HUES64 (cell line): ENCODE data around the gene LSM10.

Experiments used
- H3K27ac ChIP-seq: 2 replicates; pipeline ENCODE4 v1.7.0; 2013; ENCODE audit warnings: low read depth, low read length, inconsistent platforms
- H3K27me3 ChIP-seq: 2 replicates; pipeline ENCODE4 v1.6.1; 2013; ENCODE audit warnings: mild to moderate bottlenecking, low read length; ENCODE audit not compliant: insufficient read depth
- H3K36me3 ChIP-seq: 2 replicates; pipeline ENCODE4 v1.6.1; 2013; ENCODE audit warnings: mild to moderate bottlenecking, low read length; ENCODE audit not compliant: insufficient read depth
- H3K4me1 ChIP-seq: 2 replicates; pipeline ENCODE4 v1.6.1; 2013; ENCODE audit warnings: mild to moderate bottlenecking, low read length, moderate library complexity; ENCODE audit not compliant: insufficient read depth
- H3K4me3 ChIP-seq: 2 replicates; pipeline ENCODE4 v1.5.1; 2013; ENCODE audit warnings: mild to moderate bottlenecking, low read length, moderate library complexity
- H3K9ac ChIP-seq: 2 replicates; pipeline ENCODE4 v1.6.1; 2013; ENCODE audit warnings: mild to moderate bottlenecking, low read depth, low read length
- H3K9me3 ChIP-seq: 2 replicates; pipeline ENCODE4 v1.6.1; 2013; ENCODE audit warnings: low read depth, low read length; ENCODE audit not compliant: insufficient read depth
- WGBS: fragments of 150-250, 120-280 bp; methylation state at CpG from one replicate; pipeline ENCODE4 v1.1.7; 2013; ENCODE audit warnings: missing lambda C conversion rate; 5-methylcytosine and 5-hydroxymethylcytosine counted together

LSM10 gene

DNA sequence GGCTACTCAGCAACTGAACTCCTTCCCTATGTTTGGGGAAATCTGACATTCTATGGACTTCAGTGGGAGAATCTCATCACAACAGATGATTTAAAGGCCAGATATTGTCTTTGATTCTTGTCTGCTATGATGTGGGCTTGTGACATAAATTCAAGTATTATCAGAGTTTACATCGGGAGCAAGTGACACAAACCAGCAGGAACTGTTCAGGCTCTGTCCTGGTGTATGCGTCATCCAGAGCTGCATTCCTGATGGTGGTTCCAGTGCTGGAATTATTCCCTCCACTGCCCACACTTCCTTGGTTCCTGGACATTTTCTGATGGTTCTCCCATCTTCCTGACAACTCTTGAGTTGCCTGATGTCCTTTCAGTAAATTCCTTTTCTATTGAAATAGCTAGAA, 10.8 kb upstream of the LSM10 start:
- Histone ChIP-seq H3K9ac (no peak overlapping the region), H3K4me1 (peaks cover 4% of the 10 kb centered on the region; the same call in 1 of the 2 replicates), H3K36me3 (no peaks in the 10 kb centered on the region), H3K9me3 (no peaks in the 10 kb centered on the region), H3K27me3 (no peaks in the 10 kb centered on the region), H3K27ac (no peak overlapping the region), H3K4me3 (no peak overlapping the region)
- WGBS: 93% methylated on average over 2 of the region's 2 CpGs

DNA sequence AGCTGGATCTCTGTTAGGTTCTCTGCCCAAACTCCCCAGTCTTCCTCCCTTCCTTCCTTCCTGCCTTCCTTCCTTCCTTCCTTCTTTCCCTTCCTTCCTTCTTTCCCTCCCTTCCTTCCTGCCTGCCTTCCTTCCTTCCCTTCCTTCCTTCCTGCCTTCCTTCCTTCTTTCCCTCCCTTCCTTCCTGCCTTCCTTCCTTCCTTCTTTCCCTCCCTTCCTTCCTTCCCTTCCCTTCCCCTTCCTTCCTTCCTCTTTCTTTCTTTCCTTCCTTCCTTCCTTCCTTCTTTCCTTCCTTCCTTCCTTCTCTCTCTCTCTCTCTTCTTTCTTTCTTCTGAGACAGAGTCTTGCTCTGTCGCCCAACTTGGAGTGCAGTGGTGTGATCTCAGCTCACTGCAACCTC, 8.7 kb upstream of the LSM10 start:
- no peaks in the 10 kb centered on the region for H3K36me3 ChIP-seq
- no peaks in the 10 kb centered on the region for H3K4me1 ChIP-seq
- WGBS: 92% methylated on average over 1 of the region's 1 CpG
- H3K4me3 ChIP-seq: no peak overlapping the region
- no peak overlapping the region for H3K9ac ChIP-seq
- H3K9me3 ChIP-seq: no peaks in the 10 kb centered on the region
- no peaks in the 10 kb centered on the region for H3K27me3 ChIP-seq
- no peak overlapping the region for H3K27ac ChIP-seq

DNA sequence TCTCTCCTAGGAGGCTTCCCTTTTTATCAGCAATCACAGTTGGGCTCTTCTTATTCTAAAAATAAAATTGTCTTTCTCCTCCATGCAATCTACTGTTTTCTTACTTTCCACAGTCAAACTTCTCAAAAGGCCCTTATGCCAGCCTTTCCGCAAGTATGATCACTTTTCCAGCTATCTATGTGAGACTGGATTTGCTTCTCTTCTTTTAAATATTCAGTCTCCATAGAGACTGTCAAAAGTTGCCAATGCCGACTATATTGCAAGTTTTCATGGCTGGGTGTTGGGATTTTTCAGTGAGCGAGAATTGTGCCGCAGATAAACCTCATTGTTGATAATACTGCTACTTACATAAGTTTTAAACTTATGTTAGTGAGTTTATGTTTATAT, 4.8 kb upstream of the LSM10 start:
- Histone ChIP-seq H3K4me1 (no peaks in the 10 kb centered on the region), H3K4me3 (no peak overlapping the region), H3K9me3 (no peaks in the 10 kb centered on the region), H3K36me3 (no peaks in the 10 kb centered on the region), H3K27me3 (no peaks in the 10 kb centered on the region), H3K9ac (no peak overlapping the region), H3K27ac (no peak overlapping the region)
- WGBS: 89% methylated on average over 4 of the region's 4 CpGs

DNA sequence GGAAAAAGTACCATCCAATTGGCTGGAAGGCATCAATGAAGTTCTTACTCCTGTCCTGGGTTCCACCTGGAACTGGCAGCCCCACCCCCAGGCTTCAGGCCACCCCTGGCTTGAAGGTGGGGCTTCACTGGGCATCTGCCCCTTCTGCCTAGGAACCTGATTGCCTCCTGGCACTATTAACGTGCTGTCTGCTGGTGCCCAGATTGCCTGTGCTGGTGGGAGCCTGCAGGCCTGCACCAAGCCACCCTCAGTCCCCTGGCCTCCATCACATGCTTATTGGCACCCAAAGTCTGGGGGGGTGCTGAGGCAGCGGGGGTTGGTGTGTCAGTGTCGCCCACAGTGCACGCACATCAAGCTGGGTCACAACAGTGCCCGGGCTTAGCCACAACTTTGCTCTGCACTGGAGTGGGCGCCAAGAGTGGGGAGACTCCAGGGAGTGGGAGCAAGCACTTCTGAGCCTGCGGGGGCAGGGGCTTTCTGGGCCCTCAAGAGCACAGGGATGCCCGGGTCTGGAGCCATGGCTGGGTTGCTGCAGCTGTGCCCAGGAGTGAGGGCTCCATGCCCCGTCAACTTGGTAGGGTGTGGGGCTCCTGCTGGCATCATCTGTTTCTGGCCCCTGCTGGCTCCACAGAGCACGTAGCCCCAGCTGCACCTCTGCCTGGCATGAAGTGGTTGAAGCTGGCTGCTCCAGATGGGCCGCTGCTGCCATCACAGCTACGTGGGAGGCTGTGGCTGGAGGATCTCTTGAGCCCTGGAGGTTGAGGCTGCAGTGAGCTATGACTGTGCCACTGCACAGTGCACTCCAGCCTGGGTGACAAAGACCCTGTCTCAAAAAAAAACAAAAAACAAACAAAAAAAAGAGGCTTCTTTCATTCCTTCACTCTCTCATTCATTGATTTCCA, 4.1 kb upstream of the LSM10 start:
- Histone ChIP-seq H3K9me3 (no peaks in the 10 kb centered on the region), H3K4me3 (peak overlapping the region; percentile 53; the same call in 1 of the 2 replicates), H3K9ac (no peak overlapping the region), H3K4me1 (no peaks in the 10 kb centered on the region), H3K36me3 (no peaks in the 10 kb centered on the region), H3K27me3 (no peaks in the 10 kb centered on the region), H3K27ac (no peak overlapping the region; the same call in 1 of the 2 replicates)
- 91% methylated on average over 12 of the region's 12 CpGs for WGBS

DNA sequence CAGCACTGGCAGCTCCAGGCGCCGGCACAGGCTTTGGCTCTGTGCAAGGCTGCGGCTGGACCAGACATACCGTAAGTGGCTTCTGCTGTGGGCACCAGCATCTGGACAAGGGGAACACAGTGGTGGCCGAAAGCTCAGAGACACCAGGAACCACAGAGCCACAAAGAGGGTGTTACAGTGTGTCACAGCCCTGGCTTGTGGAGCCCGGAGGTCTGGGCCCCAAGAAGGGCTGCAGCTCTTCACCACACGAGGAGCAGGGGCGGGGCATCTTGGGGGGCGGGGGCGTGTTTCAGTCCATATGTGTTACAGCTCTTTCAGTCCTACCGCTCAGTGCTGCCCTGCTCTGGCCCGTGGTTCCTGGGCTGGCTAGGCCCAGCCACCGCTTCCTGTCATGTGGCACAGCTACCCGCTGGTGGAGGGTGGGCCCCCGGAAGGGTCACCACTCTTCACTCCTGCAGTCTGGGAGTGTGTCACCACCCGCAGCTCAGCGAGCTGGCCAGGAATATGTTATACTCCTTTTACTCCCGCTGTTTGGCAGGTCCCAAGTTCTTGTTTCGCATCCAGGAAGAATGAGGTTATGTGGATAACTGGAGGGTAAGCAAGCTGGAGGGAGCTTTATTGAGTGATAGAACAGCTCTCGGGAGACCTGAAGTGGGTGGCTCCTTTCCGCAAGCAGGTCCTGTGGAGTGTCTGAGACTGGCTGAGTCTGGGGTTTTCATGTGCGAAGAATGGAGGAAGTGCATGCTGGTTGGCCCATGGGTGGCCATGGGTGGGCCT, 3.3 kb upstream of the LSM10 start:
- no peaks in the 10 kb centered on the region for H3K9me3 ChIP-seq
- H3K27me3 ChIP-seq: no peaks in the 10 kb centered on the region
- no peaks in the 10 kb centered on the region for H3K4me1 ChIP-seq
- peak overlapping the region; percentile 53 for H3K4me3 ChIP-seq
- no peaks in the 10 kb centered on the region for H3K36me3 ChIP-seq
- H3K9ac ChIP-seq: peak overlapping the region; percentile 49; the same call in 1 of the 2 replicates
- 75% methylated on average over 22 of the region's 22 CpGs for WGBS
- H3K27ac ChIP-seq: peak overlapping the region; percentile 81; the same call in 1 of the 2 replicates

DNA sequence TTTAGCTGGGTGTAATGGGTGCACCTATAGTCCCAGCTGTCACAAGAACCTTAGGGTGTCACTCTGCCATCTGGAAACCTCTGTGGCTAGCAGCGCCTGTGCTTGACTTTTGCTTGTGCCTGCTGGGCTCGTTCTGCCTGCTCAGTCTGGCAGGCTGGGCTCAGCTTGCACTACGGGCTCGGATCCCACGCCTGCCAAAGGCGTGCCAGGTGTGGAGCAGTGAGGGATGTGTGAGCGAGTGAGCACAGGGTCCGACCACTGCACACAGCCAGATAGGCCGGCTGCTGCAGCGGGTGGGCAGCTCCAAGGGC, 2.8 kb upstream of the LSM10 start:
- 89% methylated on average over 10 of the region's 10 CpGs for WGBS
- Histone ChIP-seq H3K4me3 (0 out of 2 replicates have a peak overlapping the region, but pooled peaks have one; percentile 29), H3K9ac (no peak overlapping the region; the same call in 1 of the 2 replicates), H3K9me3 (no peaks in the 10 kb centered on the region), H3K4me1 (no peaks in the 10 kb centered on the region), H3K27me3 (no peaks in the 10 kb centered on the region), H3K27ac (0 out of 2 replicates have a peak overlapping the region, but pooled peaks have one; percentile 18), H3K36me3 (no peaks in the 10 kb centered on the region)

DNA sequence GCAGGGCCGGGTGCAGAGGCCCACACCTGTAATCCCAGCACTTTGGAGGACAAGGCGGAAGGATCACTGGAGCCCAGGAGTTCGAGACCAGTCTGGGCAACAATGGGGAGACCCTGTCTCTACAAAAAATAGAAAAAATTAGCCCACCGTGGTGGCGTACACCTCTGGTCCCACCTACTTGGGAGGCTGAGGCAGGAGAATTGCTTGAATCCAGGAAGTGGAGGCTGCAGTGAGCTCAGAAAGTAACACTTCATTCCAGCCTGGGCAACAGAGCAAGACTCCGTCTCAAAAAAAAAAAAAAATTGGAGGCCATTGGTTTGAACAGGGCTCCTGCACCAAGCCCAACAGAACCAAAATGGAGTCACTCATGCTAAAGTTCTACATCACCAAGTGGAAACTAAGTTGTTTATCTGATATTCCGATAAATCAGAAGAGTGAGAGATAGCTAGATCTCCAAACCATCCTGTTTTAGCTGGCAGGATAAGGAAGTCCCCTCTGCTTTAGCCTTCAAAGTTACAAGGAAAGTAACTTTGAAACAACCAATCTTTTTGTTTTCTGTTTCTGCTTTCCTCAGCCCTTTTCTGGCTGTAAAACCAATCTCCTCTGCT, 766 bp upstream of the LSM10 start:
- Histone ChIP-seq H3K4me3 (peak overlapping the region; percentile 84), H3K36me3 (peaks cover 7% of the 10 kb centered on the region)
- WGBS: 92% methylated on average over 7 of the region's 7 CpGs

DNA sequence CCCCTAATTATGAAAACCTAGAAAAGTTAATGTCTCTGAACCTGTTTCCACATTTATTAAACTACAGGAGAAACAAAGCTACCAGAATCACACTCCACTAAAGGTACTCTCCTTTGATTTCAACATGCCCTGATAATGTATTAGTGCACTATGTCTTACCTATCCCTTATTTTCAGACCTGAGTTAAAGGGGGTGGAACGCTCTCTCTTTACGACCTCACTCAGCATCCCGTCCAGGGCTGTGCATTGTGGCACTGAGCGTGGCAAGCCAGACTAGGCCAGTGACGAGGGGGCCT, 678 bp downstream of the LSM10 start:
- Histone ChIP-seq H3K9me3 (no peaks in the 10 kb centered on the region), H3K4me1 (no peaks in the 10 kb centered on the region), H3K27me3 (no peaks in the 10 kb centered on the region), H3K36me3 (peaks cover 20% of the 10 kb centered on the region), H3K27ac (peak overlapping the region; percentile 79), H3K9ac (peak overlapping the region; percentile 80), H3K4me3 (peak overlapping the region; percentile 84)
- 22% methylated on average over 5 of the region's 5 CpGs for WGBS

More for the DNA sequence above, 766 bp upstream of the LSM10 start:
- Histone ChIP-seq H3K9ac (no peak overlapping the region), H3K9me3 (no peaks in the 10 kb centered on the region), H3K27me3 (no peaks in the 10 kb centered on the region), H3K4me1 (no peaks in the 10 kb centered on the region), H3K27ac (no peak overlapping the region)

DNA sequence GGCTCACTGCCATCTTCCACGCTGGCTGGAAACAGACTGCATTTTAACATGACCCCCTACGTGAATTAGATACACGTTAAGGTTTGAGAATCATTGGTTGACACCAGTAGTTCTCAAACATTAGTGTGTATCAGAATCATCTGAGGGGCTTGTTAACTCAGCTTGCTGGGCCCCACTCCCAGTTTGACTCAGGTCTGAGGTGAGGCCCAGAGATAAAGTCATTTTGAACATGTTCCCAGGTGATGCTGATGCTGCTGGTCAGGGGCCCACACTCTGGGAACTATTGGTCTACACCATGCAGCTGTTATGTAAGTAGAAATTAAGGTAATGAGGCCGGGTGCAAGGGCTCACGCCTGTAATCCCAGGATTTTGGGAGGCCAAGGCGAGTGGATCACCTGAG, 1.3 kb downstream of the LSM10 start:
- Histone ChIP-seq H3K9ac (no peak overlapping the region), H3K4me3 (no peak overlapping the region), H3K27ac (no peak overlapping the region), H3K36me3 (peaks cover 26% of the 10 kb centered on the region), H3K9me3 (no peaks in the 10 kb centered on the region), H3K4me1 (no peaks in the 10 kb centered on the region), H3K27me3 (no peaks in the 10 kb centered on the region)
- WGBS: 94% methylated on average over 6 of the region's 6 CpGs

DNA sequence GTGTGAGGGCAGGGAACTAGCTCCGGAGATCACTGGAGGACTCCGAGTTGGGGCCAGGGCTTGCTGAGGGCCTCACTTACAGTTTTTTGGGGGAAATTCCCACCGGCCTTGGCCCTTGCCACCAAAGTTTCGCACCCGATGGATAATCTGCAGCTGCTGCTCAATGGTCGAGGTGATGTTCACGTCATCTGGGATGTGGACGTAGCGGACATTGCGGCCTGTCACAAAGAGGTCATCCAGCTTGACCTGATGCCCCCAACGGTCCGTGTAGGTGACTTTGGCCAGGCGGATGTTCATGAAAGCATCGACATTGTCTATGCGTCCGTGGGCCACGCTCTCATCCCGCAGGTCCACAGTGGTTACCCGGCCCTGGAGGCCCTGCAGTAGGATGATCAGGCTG, 4.0 kb downstream of the LSM10 start:
- H3K27ac ChIP-seq: no peak overlapping the region
- H3K4me3 ChIP-seq: no peak overlapping the region
- peaks cover 35% of the 10 kb centered on the region for H3K36me3 ChIP-seq
- no peaks in the 10 kb centered on the region for H3K27me3 ChIP-seq
- H3K9ac ChIP-seq: no peak overlapping the region
- no peaks in the 10 kb centered on the region for H3K4me1 ChIP-seq
- H3K9me3 ChIP-seq: no peaks in the 10 kb centered on the region
- WGBS: 97% methylated on average over 19 of the region's 19 CpGs

DNA sequence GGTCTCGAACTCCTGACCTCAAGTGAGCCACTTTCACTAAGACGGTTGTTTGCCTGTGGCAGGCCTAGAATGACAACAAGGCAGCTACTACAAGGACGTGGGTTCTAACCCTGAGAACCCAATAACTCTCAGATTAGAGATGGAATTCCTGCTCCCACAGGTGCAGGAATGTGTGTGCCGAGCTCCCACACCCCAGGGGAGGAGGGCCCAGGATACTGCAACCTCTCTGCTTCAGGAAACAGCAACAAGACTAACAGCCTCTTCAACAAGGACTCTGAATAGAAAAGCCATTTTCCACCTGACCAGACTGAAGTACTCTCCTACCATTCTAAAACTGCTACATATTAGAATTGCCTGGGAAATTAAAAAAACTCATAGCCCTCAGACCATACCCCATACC, 4.9 kb downstream of the LSM10 start:
- WGBS: 94% methylated on average over 4 of the region's 4 CpGs
- H3K9ac ChIP-seq: no peak overlapping the region
- no peaks in the 10 kb centered on the region for H3K27me3 ChIP-seq
- H3K4me3 ChIP-seq: no peak overlapping the region
- H3K27ac ChIP-seq: no peak overlapping the region
- H3K9me3 ChIP-seq: no peaks in the 10 kb centered on the region
- peaks cover 2% of the 10 kb centered on the region; the same call in 1 of the 2 replicates for H3K4me1 ChIP-seq
- H3K36me3 ChIP-seq: peaks cover 35% of the 10 kb centered on the region
